ENCODE measurements around the gene PGM5. TPM values are rescaled to one million over a fixed set of nuclear protein-coding genes. Genes with fewer than 3 reads are reported as not detected.

The PGM5 gene
- total RNA-seq, 1 donor: 0.36 TPM

DNA sequence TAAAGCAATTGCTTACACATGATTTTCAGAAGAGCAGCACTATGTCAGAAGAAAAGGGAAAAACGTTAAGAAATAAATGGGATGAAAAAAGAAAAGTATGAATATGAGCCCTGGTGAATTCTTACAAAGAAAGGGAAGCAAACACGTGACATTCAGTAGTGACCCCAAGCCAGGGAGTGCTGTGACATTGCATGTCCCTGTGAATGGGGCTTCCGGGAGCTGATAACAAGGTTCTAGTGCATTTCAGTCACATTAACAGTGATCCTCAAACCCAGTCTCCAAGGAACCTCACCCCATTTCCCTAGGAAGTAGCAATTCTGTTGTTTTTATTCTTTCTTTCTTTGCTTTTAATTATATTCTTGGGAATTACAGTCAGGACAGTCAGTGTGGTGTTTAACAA, 157.0 kb downstream of the PGM5 start:
- TF ChIP-seq, protein P1, sequence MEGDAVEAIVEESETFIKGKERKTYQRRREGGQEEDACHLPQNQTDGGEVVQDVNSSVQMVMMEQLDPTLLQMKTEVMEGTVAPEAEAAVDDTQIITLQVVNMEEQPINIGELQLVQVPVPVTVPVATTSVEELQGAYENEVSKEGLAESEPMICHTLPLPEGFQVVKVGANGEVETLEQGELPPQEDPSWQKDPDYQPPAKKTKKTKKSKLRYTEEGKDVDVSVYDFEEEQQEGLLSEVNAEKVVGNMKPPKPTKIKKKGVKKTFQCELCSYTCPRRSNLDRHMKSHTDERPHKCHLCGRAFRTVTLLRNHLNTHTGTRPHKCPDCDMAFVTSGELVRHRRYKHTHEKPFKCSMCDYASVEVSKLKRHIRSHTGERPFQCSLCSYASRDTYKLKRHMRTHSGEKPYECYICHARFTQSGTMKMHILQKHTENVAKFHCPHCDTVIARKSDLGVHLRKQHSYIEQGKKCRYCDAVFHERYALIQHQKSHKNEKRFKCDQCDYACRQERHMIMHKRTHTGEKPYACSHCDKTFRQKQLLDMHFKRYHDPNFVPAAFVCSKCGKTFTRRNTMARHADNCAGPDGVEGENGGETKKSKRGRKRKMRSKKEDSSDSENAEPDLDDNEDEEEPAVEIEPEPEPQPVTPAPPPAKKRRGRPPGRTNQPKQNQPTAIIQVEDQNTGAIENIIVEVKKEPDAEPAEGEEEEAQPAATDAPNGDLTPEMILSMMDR (IDR thresholded peaks at IDR 0.05; ENCODE audit: extremely low read depth, low read depth, low read length): no peak
- Histone ChIP-seq H2AFZ (ENCODE audit: low read length) (no peak overlapping the region), H3K4me1 (ENCODE audit: insufficient read depth, low read length) (no peaks in the 10 kb centered on the region), H3K4me2 (ENCODE audit: insufficient read depth, low read length) (no peak overlapping the region), H3K4me3 (ENCODE audit: insufficient read depth, low read length) (no peak overlapping the region), H3K27ac (ENCODE audit: low read depth, low read length) (no peak overlapping the region), H3K79me2 (ENCODE audit: insufficient read depth, low read length) (no peaks in the 10 kb centered on the region), H3K27me3 (ENCODE audit: insufficient read depth, low read length) (no peaks in the 10 kb centered on the region), H4K20me1 (ENCODE audit: insufficient read depth, low read length) (no peaks in the 10 kb centered on the region), H3K36me3 (ENCODE audit: insufficient read depth, low read length) (no peaks in the 10 kb centered on the region), H3K9me3 (ENCODE audit: low read depth, low read length) (no peaks in the 10 kb centered on the region)
- DNase-seq (ENCODE audit: insufficient read length, low spot score, missing footprints): no peak

DNA sequence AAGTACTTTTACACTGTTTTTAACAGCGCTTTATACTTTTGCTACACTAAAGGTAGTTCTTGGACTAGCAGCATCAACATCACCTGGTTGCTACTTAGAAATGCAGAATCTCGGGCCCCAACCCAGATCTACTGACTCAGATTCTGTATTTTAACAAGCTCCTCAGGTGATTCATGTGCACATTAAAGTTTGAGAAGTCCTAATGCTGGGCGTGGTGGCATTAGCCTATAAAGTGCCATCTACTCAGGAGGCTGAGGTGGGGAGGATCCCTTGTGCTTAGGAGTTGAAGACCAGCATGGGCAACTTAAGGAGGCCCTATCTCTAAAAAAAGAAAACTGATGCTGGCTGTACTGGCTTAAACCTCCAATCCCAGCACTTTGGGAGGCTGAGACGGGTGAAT, 157.6 kb downstream of the PGM5 start:
- Histone ChIP-seq H3K4me3 (ENCODE audit: insufficient read depth, low read length) (no peak overlapping the region), H3K9me3 (ENCODE audit: low read depth, low read length) (no peaks in the 10 kb centered on the region), H3K27ac (ENCODE audit: low read depth, low read length) (no peak overlapping the region), H3K36me3 (ENCODE audit: insufficient read depth, low read length) (no peaks in the 10 kb centered on the region), H3K79me2 (ENCODE audit: insufficient read depth, low read length) (no peaks in the 10 kb centered on the region), H4K20me1 (ENCODE audit: insufficient read depth, low read length) (no peaks in the 10 kb centered on the region), H3K27me3 (ENCODE audit: insufficient read depth, low read length) (no peaks in the 10 kb centered on the region), H2AFZ (ENCODE audit: low read length) (no peak overlapping the region), H3K4me2 (ENCODE audit: insufficient read depth, low read length) (no peak overlapping the region), H3K4me1 (ENCODE audit: insufficient read depth, low read length) (no peaks in the 10 kb centered on the region)
- DNase-seq (ENCODE audit: insufficient read length, low spot score, missing footprints): no peak
- TF ChIP-seq, protein P1 (IDR thresholded peaks at IDR 0.05; ENCODE audit: extremely low read depth, low read depth, low read length): no peak

GRCh38 chr9:68515326-68516017, 159.1 kb downstream of the PGM5 start:
- TF ChIP-seq, protein P1 (IDR thresholded peaks at IDR 0.05; ENCODE audit: extremely low read depth, low read depth, low read length): no peak
- no peak for DNase-seq (ENCODE audit: insufficient read length, low spot score, missing footprints)
- Histone ChIP-seq H3K4me2 (ENCODE audit: insufficient read depth, low read length) (no peak overlapping the region), H3K36me3 (ENCODE audit: insufficient read depth, low read length) (no peaks in the 10 kb centered on the region), H3K27ac (ENCODE audit: low read depth, low read length) (no peak overlapping the region), H3K4me3 (ENCODE audit: insufficient read depth, low read length) (no peak overlapping the region), H3K79me2 (ENCODE audit: insufficient read depth, low read length) (no peaks in the 10 kb centered on the region), H4K20me1 (ENCODE audit: insufficient read depth, low read length) (no peaks in the 10 kb centered on the region), H3K4me1 (ENCODE audit: insufficient read depth, low read length) (no peaks in the 10 kb centered on the region), H3K9me3 (ENCODE audit: low read depth, low read length) (no peaks in the 10 kb centered on the region), H3K27me3 (ENCODE audit: insufficient read depth, low read length) (no peaks in the 10 kb centered on the region), H2AFZ (ENCODE audit: low read length) (no peak overlapping the region)

- DNase-seq (ENCODE audit: insufficient read length, low spot score, missing footprints): no peak
- no peaks in the 10 kb centered on the region for H3K36me3 ChIP-seq (ENCODE audit: insufficient read depth, low read length)
- H3K4me1 ChIP-seq (ENCODE audit: insufficient read depth, low read length): no peaks in the 10 kb centered on the region
- H3K27me3 ChIP-seq (ENCODE audit: insufficient read depth, low read length): no peaks in the 10 kb centered on the region
- H3K79me2 ChIP-seq (ENCODE audit: insufficient read depth, low read length): no peaks in the 10 kb centered on the region
- TF ChIP-seq, protein P1 (IDR thresholded peaks at IDR 0.05; ENCODE audit: extremely low read depth, low read depth, low read length): no peak
- H4K20me1 ChIP-seq (ENCODE audit: insufficient read depth, low read length): no peaks in the 10 kb centered on the region
- no peak overlapping the region for H3K4me3 ChIP-seq (ENCODE audit: insufficient read depth, low read length)
- no peak overlapping the region for H3K4me2 ChIP-seq (ENCODE audit: insufficient read depth, low read length)
- no peaks in the 10 kb centered on the region for H3K9me3 ChIP-seq (ENCODE audit: low read depth, low read length)
- H3K27ac ChIP-seq (ENCODE audit: low read depth, low read length): no peak overlapping the region
- no peak overlapping the region for H2AFZ ChIP-seq (ENCODE audit: low read length)
Observed at GRCh38 chr9:68522131-68522530, 165.7 kb downstream of the PGM5 start.

Data from osteoblast (primary cell).